BLaER1 treated with 17β-estradiol and CSF1 and Interleukin-3, amounts not matched to agents 10 nM and 100 nM (cell line): ENCODE results near the gene CEP131.

Source experiments
- H3K27ac ChIP-seq, 11 experiments: shearing (Covaris generic); formaldehyde crosslinking; 2 replicates each; pipeline ENCODE4 v1.8.1; 2022
- H3K27me3 ChIP-seq, 11 experiments: shearing (Covaris generic); formaldehyde crosslinking; 2 replicates each; pipeline ENCODE4 v1.8.1; 2022
- H3K36me3 ChIP-seq, 11 experiments: shearing (Covaris generic); formaldehyde crosslinking; 2 replicates each; pipeline ENCODE4 v1.8.1; 2022
- H3K4me1 ChIP-seq, 10 experiments: shearing (Covaris generic); formaldehyde crosslinking; 2 replicates each; pipeline ENCODE4 v1.8.1; 2022
- H3K4me2 ChIP-seq, 11 experiments: shearing (Covaris generic); formaldehyde crosslinking; 2 replicates each; pipeline ENCODE4 v1.8.1; 2022
- H3K4me3 ChIP-seq, 10 experiments: shearing (Covaris generic); formaldehyde crosslinking; 2 replicates each; pipeline ENCODE4 v1.8.1; 2022
- H3K9ac ChIP-seq, 11 experiments: shearing (Covaris generic); formaldehyde crosslinking; 2 replicates each; pipeline ENCODE4 v1.8.1; 2022
- H3K9me3 ChIP-seq, 11 experiments: shearing (Covaris generic); formaldehyde crosslinking; replicated peaks in 1 of 11; 2 replicates each; pipeline ENCODE4 v1.8.1; 2022
- H4K20me1 ChIP-seq, 11 experiments: shearing (Covaris generic); formaldehyde crosslinking; 2 replicates each; pipeline ENCODE4 v1.8.1; 2022
- Cebpa-rat ChIP-seq, 11 experiments: shearing (Covaris generic); IDR thresholded peaks; 2 replicates each; pipeline ENCODE4 v1.8.1; 2022

CEP131 gene

DNA sequence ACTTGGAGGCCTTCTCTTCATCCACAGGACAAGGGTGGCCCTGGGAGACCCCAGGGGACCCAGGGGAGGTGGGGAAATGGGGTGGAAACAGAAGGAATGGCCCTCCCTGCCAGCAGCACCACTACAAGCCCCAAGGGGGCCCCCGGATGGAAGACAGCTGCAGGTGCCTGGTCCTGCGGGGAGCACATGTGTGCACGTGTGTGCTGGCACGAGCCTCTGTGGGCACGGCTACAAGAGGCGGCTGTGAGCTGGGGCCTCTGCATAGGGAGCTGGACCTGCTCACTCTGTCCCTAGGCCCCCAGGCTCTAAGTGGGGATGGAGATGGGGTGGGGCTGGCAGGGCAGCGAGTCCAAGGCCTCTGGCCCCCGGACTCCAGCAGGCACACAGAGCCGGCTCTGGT, 43.5 kb downstream of the CEP131 start:
- TF ChIP-seq Cebpa-rat (IDR thresholded peaks at IDR 0.05) = no peak

DNA sequence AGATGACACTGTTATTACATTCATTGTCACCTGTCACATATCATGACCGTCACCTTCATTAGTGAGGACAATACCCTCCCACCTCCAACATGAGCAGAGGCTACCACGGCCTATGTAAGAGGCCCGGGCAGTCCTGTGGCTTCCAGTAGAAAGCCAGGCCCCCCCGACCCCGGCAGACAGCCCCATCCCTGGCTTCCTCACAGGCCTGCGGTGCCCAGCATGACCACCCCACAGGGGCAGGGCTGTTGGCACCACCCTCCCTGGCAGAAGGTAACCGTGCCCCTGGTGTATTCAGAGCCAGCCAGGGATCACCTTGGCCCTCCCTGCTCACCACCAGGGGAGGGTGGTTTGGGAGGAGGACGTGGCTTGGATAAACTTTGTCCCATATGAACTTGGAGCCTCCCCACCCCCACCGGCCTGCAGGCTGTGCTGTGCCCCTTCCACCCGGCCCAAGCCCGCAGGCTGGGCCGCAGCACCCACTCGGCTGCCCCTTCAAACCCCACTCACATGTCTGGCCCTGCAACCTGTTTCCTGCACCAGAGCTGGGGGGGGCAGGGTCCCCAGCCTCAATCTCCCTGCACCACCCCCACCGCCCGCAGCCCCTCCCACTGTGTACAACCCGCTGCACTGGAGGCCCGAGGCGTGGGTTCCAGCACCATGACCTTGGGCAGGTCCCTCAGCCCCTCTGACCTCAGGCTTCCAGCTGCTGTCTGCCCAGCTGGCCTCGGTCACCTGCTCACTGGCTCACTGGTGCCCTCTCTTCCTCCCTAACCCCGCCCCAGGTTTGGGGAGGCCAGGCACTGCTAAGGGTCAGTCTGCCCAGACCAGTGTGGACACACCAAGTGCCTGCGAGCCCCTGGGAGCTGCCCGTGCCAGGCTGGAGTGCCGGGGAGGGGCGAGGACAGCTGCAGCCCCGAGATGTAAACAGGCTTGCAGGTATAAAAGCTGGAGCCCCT, 44.4 kb downstream of the CEP131 start:
- Histone ChIP-seq H3K4me3 (no peak overlapping the region; a peak in 1 of 20 replicates), H3K4me1 (peaks cover 13 to 39% (median 31%) of the 10 kb centered on the region in 10 experiments), H3K27me3 (peaks cover 0 to 8% (median 0%) of the 10 kb centered on the region in 11 experiments; a peak in 2 of 22 replicates), H3K9me3 (peaks cover 6 to 16% (median 10%) of the 10 kb centered on the region in 11 experiments; a peak in 21 of 22 replicates), H4K20me1 (peaks cover 0 to 24% (median 0%) of the 10 kb centered on the region in 11 experiments; a peak in 6 of 22 replicates), H3K27ac (no peak overlapping the region), H3K9ac (peak overlapping the region in 5 of 11 experiments; percentile 22 to 63 (median 39); a peak in 3 of 22 replicates), H3K4me2 (peak overlapping the region; percentile 33 to 98 (median 81); a peak in 20 of 22 replicates), H3K36me3 (0 out of 22 replicates have a peak, but pooled peaks cover 0 to 5% (median 0%) of the 10 kb centered on the region in 11 experiments)
- no peak for TF ChIP-seq Cebpa-rat (IDR thresholded peaks at IDR 0.05)

More for the DNA sequence above, 43.5 kb downstream of the CEP131 start:
- H3K9me3 ChIP-seq = peaks cover 6 to 16% (median 10%) of the 10 kb centered on the region in 11 experiments; a peak in 21 of 22 replicates
- peak overlapping the region in 7 of 11 experiments; percentile 21 to 63 (median 30); a peak in 9 of 22 replicates for H3K9ac ChIP-seq
- H4K20me1 ChIP-seq = peaks cover 0 to 31% (median 0%) of the 10 kb centered on the region in 11 experiments; a peak in 6 of 22 replicates
- peaks cover 0 to 8% (median 0%) of the 10 kb centered on the region in 11 experiments; a peak in 2 of 22 replicates for H3K27me3 ChIP-seq
- 0 out of 22 replicates have a peak, but pooled peaks cover 0 to 5% (median 0%) of the 10 kb centered on the region in 11 experiments for H3K36me3 ChIP-seq
- H3K4me2 ChIP-seq = peak overlapping the region; percentile 33 to 98 (median 81); a peak in 21 of 22 replicates
- no peak overlapping the region; a peak in 1 of 22 replicates for H3K27ac ChIP-seq
- peaks cover 13 to 39% (median 31%) of the 10 kb centered on the region in 10 experiments for H3K4me1 ChIP-seq
- H3K4me3 ChIP-seq = no peak overlapping the region; a peak in 1 of 20 replicates

DNA sequence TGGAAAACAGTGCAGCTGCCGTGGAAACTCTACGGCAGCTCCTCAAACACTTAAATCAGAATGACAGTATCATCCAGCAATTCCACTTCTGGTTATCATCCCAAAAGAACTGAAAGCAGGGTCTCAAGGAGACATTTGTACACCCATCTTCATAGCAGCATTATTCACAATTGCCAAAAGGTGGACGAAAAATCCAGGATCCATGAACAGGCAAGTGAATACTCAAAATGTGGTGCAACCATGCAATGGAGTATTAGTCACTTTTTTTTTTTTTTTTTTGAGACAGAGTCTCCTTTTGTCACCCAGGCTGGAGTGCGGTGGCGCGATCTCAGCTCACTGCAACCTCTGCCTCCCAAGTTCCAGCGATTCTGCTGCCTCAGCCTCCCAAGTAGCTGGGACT, 46.1 kb downstream of the CEP131 start:
- 0 out of 22 replicates have a peak, but pooled peaks cover 0 to 5% (median 0%) of the 10 kb centered on the region in 11 experiments for H3K36me3 ChIP-seq
- H3K4me3 ChIP-seq = no peak overlapping the region
- H3K4me2 ChIP-seq = no peak overlapping the region
- H3K4me1 ChIP-seq = peaks cover 18 to 49% (median 34%) of the 10 kb centered on the region in 10 experiments
- H3K27ac ChIP-seq = no peak overlapping the region
- no peak for TF ChIP-seq Cebpa-rat (IDR thresholded peaks at IDR 0.05)
- H3K27me3 ChIP-seq = peaks cover 0 to 8% (median 0%) of the 10 kb centered on the region in 11 experiments; a peak in 2 of 22 replicates
- H4K20me1 ChIP-seq = peaks cover 0 to 22% (median 0%) of the 10 kb centered on the region in 11 experiments; a peak in 5 of 22 replicates
- H3K9ac ChIP-seq = no peak overlapping the region
- H3K9me3 ChIP-seq = peaks cover 6 to 16% (median 10%) of the 10 kb centered on the region in 11 experiments; a peak in 21 of 22 replicates

DNA sequence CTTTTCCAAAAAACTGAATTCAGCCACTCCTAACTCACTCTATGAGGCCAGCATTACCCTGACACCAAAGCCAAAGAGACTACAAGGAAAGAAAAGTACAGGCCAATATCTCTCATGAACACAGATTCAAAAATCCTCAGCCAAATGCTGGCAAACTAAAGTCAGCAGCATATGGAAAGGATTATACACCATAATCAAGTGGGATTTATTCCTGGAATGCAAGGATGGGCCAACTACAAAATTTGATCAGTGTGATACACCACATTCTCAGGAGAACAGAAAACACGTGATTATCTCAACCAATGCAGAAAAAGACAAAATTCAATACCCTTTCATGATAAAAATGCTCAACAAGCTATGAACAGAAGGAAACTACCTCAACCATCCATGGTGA, 49.0 kb downstream of the CEP131 start:
- Histone ChIP-seq H3K4me2 (no peak overlapping the region), H3K9me3 (peaks cover 6 to 16% (median 10%) of the 10 kb centered on the region in 11 experiments; a peak in 21 of 22 replicates), H3K4me3 (no peak overlapping the region), H3K36me3 (0 out of 22 replicates have a peak, but pooled peaks cover 0 to 5% (median 0%) of the 10 kb centered on the region in 11 experiments), H3K27ac (no peak overlapping the region), H3K9ac (no peak overlapping the region), H3K4me1 (peaks cover 7 to 30% (median 14%) of the 10 kb centered on the region in 10 experiments; a peak in 19 of 20 replicates), H3K27me3 (peaks cover 0 to under 1% (median 0%) of the 10 kb centered on the region in 11 experiments; a peak in 1 of 22 replicates), H4K20me1 (peaks cover 0 to 17% (median 0%) of the 10 kb centered on the region in 11 experiments; a peak in 3 of 22 replicates)
- no peak for TF ChIP-seq Cebpa-rat (IDR thresholded peaks at IDR 0.05)

DNA sequence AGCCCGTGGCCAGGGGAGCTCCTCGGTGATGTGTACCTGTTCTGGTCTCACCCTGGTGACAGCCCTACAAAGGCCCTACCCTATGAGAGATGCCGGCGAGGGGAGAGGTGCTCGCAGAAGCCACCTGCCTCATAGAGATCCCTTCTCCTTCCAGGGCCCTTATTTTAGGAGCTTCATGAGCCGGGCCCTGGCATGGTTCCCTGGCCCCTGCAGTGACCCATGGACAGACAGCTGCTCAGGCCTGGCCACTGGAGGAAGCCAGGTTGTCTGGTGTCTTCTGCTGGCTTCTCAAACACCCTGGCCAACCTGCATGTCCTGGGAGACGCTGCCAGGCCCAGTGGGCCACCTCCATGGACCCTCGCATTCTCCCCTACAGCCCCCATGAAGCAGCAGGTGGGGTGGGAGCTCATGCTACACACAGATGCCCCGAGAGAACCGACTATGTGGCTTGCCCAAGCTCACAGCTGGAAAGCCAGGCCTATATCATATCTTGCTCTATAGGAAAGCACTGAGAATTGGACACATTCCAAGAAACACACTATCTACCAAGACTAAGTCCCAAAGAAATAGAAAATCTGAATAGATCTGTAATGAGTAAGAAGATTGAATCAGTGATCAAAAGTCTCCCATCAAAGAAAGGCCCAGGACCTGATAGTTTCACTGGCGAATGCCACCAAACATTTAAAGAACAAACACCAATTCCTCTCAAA, 49.6 kb downstream of the CEP131 start:
- H3K27me3 ChIP-seq = peaks cover 0 to 5% (median 0%) of the 10 kb centered on the region in 11 experiments; a peak in 6 of 22 replicates
- no peak overlapping the region for H3K4me3 ChIP-seq
- 0 out of 22 replicates have a peak, but pooled peaks cover 0 to 5% (median 0%) of the 10 kb centered on the region in 11 experiments for H3K36me3 ChIP-seq

GRCh38 chr17:81171941-81172340, 50.8 kb downstream of the CEP131 start:
- peaks cover 0 to 21% (median 0%) of the 10 kb centered on the region in 11 experiments; a peak in 7 of 22 replicates for H4K20me1 ChIP-seq

More for the DNA sequence above, 49.6 kb downstream of the CEP131 start:
- Histone ChIP-seq H3K4me2 (peak overlapping the region in 4 of 11 experiments; percentile 1 to 23 (median 12); a peak in 3 of 22 replicates), H4K20me1 (peaks cover 0 to 15% (median 0%) of the 10 kb centered on the region in 11 experiments; a peak in 3 of 22 replicates), H3K9me3 (peaks cover 6 to 16% (median 10%) of the 10 kb centered on the region in 11 experiments; a peak in 21 of 22 replicates), H3K27ac (no peak overlapping the region), H3K9ac (no peak overlapping the region), H3K4me1 (peaks cover 7 to 30% (median 14%) of the 10 kb centered on the region in 10 experiments; a peak in 18 of 20 replicates)
- TF ChIP-seq Cebpa-rat (IDR thresholded peaks at IDR 0.05) = no peak

DNA sequence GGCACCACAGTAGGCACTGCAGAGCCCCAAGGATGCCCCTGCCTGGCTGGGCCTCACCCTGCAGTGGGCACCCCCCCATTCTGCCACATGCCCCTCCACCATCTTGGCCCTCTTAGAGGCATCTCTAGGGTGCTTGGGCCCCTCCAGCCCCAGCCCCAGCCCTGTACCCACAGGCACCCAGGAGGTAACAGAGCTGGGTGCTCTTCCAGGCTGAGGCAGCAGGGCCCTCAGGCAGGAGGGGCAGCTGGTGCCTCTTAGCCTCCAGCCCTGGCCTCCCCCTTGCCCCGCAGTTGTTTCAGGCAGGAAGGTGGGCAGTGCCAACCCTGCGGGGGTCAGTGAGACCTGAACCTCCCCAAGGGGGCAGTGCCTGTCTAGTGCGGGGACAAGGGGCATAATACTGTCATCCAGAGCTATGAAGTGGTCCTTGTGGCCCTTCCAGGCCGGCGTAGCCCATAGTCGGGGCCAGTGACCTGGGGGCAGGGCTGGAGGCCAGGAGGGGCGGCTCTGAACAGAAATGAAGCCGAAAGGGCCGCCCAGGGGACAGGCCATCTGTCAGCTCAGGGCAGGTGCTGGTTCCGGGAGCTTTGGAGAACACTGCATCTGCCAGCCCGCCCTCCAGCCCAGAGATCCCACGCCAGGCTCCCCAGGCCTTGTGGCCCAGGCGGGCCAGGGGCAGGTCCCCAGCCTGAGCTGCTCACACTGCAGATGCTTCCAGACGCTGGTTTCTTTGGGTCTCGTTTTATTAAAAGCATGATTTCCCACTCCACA, 51.9 kb downstream of the CEP131 start:
- TF ChIP-seq Cebpa-rat (IDR thresholded peaks at IDR 0.05) = no peak
- H3K27me3 ChIP-seq = peaks cover 12 to 25% (median 20%) of the 10 kb centered on the region in 11 experiments
- peaks cover 6 to 12% (median 10%) of the 10 kb centered on the region in 11 experiments; a peak in 21 of 22 replicates for H3K9me3 ChIP-seq
- H3K36me3 ChIP-seq = 0 out of 22 replicates have a peak, but pooled peaks cover 0 to 5% (median 0%) of the 10 kb centered on the region in 11 experiments
- H3K9ac ChIP-seq = peak overlapping the region in 1 of 11 experiments; percentile 5; a peak in 1 of 22 replicates
- no peak overlapping the region for H3K4me2 ChIP-seq
- peaks cover 0 to 27% (median 0%) of the 10 kb centered on the region in 11 experiments; a peak in 7 of 22 replicates for H4K20me1 ChIP-seq
- H3K4me1 ChIP-seq = peaks cover 7 to 39% (median 26%) of the 10 kb centered on the region in 10 experiments; a peak in 19 of 20 replicates
- H3K27ac ChIP-seq = no peak overlapping the region
- H3K4me3 ChIP-seq = no peak overlapping the region

More at GRCh38 chr17:81171941-81172340, 50.8 kb downstream of the CEP131 start:
- H3K9me3 ChIP-seq = peaks cover 6 to 16% (median 10%) of the 10 kb centered on the region in 11 experiments; a peak in 21 of 22 replicates
- H3K36me3 ChIP-seq = 0 out of 22 replicates have a peak, but pooled peaks cover 0 to 5% (median 0%) of the 10 kb centered on the region in 11 experiments
- no peak overlapping the region for H3K9ac ChIP-seq
- no peak overlapping the region for H3K4me3 ChIP-seq
- peak overlapping the region in 5 of 11 experiments; percentile 1 to 64 (median 23); a peak in 7 of 22 replicates for H3K4me2 ChIP-seq
- no peak overlapping the region for H3K27ac ChIP-seq
- H3K27me3 ChIP-seq = peaks cover 4 to 17% (median 12%) of the 10 kb centered on the region in 11 experiments
- peaks cover 7 to 32% (median 20%) of the 10 kb centered on the region in 10 experiments; a peak in 19 of 20 replicates for H3K4me1 ChIP-seq
- no peak for TF ChIP-seq Cebpa-rat (IDR thresholded peaks at IDR 0.05)
